Suprapubic skin (tissue), 3 donors: ENCODE results near the gene CALM3.

Experiments used
- CTCF ChIP-seq, 2 donors: fragments of 200-600 bp in 1 of 2; fragments of 450-650 bp in 1 of 2; sonication (generic) in 1 of 2; IDR thresholded peaks; one replicate each; pipeline ENCODE4 v1.5.1; 2016 to 2019; ENCODE audit warnings: antibody characterized with exemption in 2 of 2, mild to moderate bottlenecking in 1 of 2, moderate library complexity in 1 of 2
- EP300 ChIP-seq: sonication (generic); formaldehyde crosslinking; IDR thresholded peaks from one replicate; pipeline ENCODE4 v1.6.1; 2017; ENCODE audit warnings: antibody characterized with exemption

DNA sequence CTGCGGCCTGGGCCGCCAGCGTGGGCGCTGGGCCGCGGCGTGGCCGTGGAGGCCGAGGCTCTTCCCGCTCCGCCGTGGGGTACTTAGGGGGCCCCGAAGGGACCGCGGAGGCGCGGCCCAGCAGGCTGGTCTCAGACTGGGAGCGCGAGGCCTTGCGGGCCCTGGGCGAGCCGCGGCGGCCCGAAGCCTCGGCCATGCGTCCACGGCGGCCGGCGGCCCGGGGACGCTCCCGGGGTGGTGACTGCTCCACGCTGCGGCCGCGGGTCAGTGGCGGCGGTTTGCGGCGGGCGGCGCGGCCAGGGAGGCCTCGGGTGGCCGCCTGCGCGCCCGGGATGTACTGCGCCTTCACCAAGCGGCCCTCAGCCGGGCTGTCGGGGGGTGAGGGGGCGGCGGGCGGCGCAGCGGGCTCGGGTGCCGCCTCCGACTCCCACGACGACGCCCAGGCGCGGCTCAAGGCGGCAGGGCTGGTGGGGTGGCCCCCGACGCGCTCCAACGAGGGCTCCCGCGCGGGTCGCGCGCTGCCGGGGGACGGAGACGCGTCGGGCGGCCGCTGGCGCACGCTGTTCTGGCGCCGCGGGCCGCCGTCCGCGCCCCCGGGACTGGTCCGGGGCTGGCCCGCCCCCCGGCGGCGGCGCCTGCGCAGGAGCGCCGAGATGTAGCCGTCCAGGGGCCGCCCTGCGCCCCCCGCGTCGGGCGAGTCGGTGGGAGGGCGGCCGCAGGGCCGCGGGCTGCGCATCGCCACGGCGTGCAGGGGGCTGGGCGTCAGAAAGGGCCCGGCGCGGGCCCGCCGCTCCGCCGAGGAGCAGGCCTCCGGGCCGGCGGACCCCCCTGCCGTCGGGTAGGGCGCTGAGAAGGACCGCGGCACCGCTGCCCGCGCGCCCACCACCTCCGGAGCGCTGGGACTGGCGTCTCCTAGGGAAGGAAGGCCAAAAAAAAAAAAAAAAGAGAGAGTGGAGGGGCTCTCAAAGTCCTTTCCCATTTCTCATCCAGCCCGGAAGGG, 48.1 kb downstream of the CALM3 start:
- TF ChIP-seq CTCF (IDR thresholded peaks at IDR 0.05) (no peak), EP300 (no peak)
